Spleen (tissue), 7 donors: ENCODE data around the gene PNPLA3.

Experiments
- CTCF ChIP-seq, 11 experiments: fragments of 200-600 bp in 7 of 11; fragments of 450-650 bp in 4 of 11; sonication (generic) in 4 of 11; IDR thresholded peaks in 8 of 11; conservative IDR thresholded peaks in 3 of 11; 1 replicate in 7 of 11; 2 replicates in 4 of 11; pipeline versions ENCODE4 v1.4.0 to v1.8.0; 2016 to 2021; ENCODE audit warnings: antibody characterized with exemption in 11 of 11, inconsistent platforms in 4 of 11, mild to moderate bottlenecking in 1 of 11
- POLR2A ChIP-seq, 3 donors: fragments of 450-650 bp; IDR thresholded peaks; one replicate each; pipeline ENCODE4 v1.5.1; 2017; ENCODE audit warnings: antibody characterized with exemption in 3 of 3, mild to moderate bottlenecking in 1 of 3
- POLR2AphosphoS5 ChIP-seq, 3 donors: sonication (generic); formaldehyde crosslinking; IDR thresholded peaks; one replicate each; pipeline ENCODE4 v1.5.1; 2017; ENCODE audit warnings: antibody characterized with exemption in 3 of 3
- donor health status: DM: no; HTN: no; CAD: no; lungs with moderate emphysema.
- donor health status: DM: no; HTN: no; CAD: no.
- donor health status: DM: no; HTN: no; CAD: no.

- TF ChIP-seq CTCF (IDR thresholded peaks at IDR 0.05 in 8 of 11, conservative IDR thresholded peaks at IDR 0.05 in 3 of 11) = no peak
- TF ChIP-seq POLR2AphosphoS5 (IDR thresholded peaks at IDR 0.05) = peak in 1 of 3 donors; percentile 12
- TF ChIP-seq POLR2A (IDR thresholded peaks at IDR 0.05) = no peak
These were observed 68.8 kb downstream of the PNPLA3 start for GRCh38 chr22:43992331-43992821.
